Activated T-cell treated with anti-CD3 and anti-CD28 coated beads, Interleukin-2, amount 50 U/mL, for 72 hours (primary cell): ENCODE results near the gene NCOA7. TPM values are rescaled to one million over a fixed set of nuclear protein-coding genes. Genes with fewer than 3 reads are reported as not detected.
A peak's percentile ranks its signal among the peaks of the same experiment; 100 is the strongest.

Experiments used
- ATAC-seq, 2 donors: fragments of 150-1000 bp; cut with Tn5 transposase; replicated peaks in 1 of 2; 2 replicates each; pipeline ENCODE4 v1.10.0; 2021; ENCODE audit warnings: moderate library complexity in 2 of 2, mild to moderate bottlenecking in 1 of 2
- DNase-seq, 2 donors: peaks; one replicate each; pipeline ENCODE4 v3.0.0; 2021 to 2022; ENCODE audit warnings: mixed read lengths in 1 of 2
- H3K27ac Mint-ChIP-seq: one replicate; pipeline ENCODE4 v1.8.0; 2022; ENCODE audit warnings: mild to moderate bottlenecking, moderate library complexity, mixed read lengths
- H3K27me3 Mint-ChIP-seq: one replicate; pipeline ENCODE4 v1.8.0; 2022; ENCODE audit warnings: low read depth, mixed read lengths
- H3K36me3 Mint-ChIP-seq, 2 donors: one replicate each; pipeline ENCODE4 v1.8.0; 2022; ENCODE audit warnings: mixed read lengths in 2 of 2, mild to moderate bottlenecking in 1 of 2; ENCODE audit not compliant: insufficient read depth in 2 of 2
- H3K4me1 Mint-ChIP-seq: one replicate; pipeline ENCODE4 v1.8.0; 2022; ENCODE audit warnings: low read depth, mixed read lengths
- H3K4me3 Mint-ChIP-seq, 2 donors: one replicate each; pipeline ENCODE4 v1.8.0; 2022; ENCODE audit warnings: mild to moderate bottlenecking in 2 of 2, mixed read lengths in 2 of 2, moderate library complexity in 2 of 2
- H3K9me3 Mint-ChIP-seq, 2 donors: one replicate each; pipeline ENCODE4 v1.8.0; 2022; ENCODE audit warnings: mixed read lengths in 2 of 2
- total RNA-seq, 2 donors: library from RNA; stranded (reverse); gene quantifications; one replicate each; pipeline ENCODE4 v1.2.3, GENCODE V29; 2022

The NCOA7 gene
- total RNA-seq, 2 donors from 2014 or later, result 59.6 to 69.1 TPM

GRCh38 chr6:125791820-125792165, 1.0 kb downstream of the NCOA7 start:
- Mint-ChIP-seq H3K9me3 (no peaks in the 10 kb centered on the region), H3K27me3 (no peaks in the 10 kb centered on the region), H3K36me3 (peaks cover 0 to 6% of the 10 kb centered on the region in 2 donors), H3K4me1 (peaks cover 58% of the 10 kb centered on the region), H3K4me3 (peak overlapping the region; percentile 88 to 91), H3K27ac (peak overlapping the region; percentile 7)
- ATAC-seq (no peak), DNase-seq (no peak)

- Mint-ChIP-seq H3K4me1 (peaks cover 59% of the 10 kb centered on the region), H3K36me3 (peaks cover 0 to 4% of the 10 kb centered on the region in 2 donors), H3K9me3 (no peaks in the 10 kb centered on the region), H3K27ac (peak overlapping the region; percentile 74), H3K27me3 (no peaks in the 10 kb centered on the region), H3K4me3 (peak overlapping the region; percentile 88 to 91)
- DNase-seq, result no peak
- ATAC-seq, result no peak
These were observed 1.4 kb downstream of the NCOA7 start for GRCh38 chr6:125792172-125792571.

- ATAC-seq, result no peak
- peaks cover 0 to 2% of the 10 kb centered on the region in 2 donors for H3K36me3 Mint-ChIP-seq
- H3K27ac Mint-ChIP-seq, result peak overlapping the region; percentile 74
- DNase-seq, result no peak
- no peaks in the 10 kb centered on the region for H3K27me3 Mint-ChIP-seq
- peak overlapping the region; percentile 88 to 91 for H3K4me3 Mint-ChIP-seq
- H3K9me3 Mint-ChIP-seq, result no peaks in the 10 kb centered on the region
- H3K4me1 Mint-ChIP-seq, result peaks cover 64% of the 10 kb centered on the region
These were observed 1.9 kb downstream of the NCOA7 start for GRCh38 chr6:125792680-125793079.

- DNase-seq (no peak), ATAC-seq (no peak)
- Mint-ChIP-seq H3K27me3 (no peaks in the 10 kb centered on the region), H3K4me3 (peak overlapping the region; percentile 53 to 88), H3K4me1 (peaks cover 65% of the 10 kb centered on the region), H3K9me3 (no peaks in the 10 kb centered on the region), H3K36me3 (peaks cover 0 to 2% of the 10 kb centered on the region in 2 donors), H3K27ac (peak overlapping the region; percentile 83)
These were observed 2.5 kb downstream of the NCOA7 start for GRCh38 chr6:125793280-125793679.

- peaks cover 0 to 4% of the 10 kb centered on the region in 2 donors for H3K36me3 Mint-ChIP-seq
- no peaks in the 10 kb centered on the region for H3K9me3 Mint-ChIP-seq
- ATAC-seq (no peak), DNase-seq (no peak)
- peak overlapping the region; percentile 83 for H3K27ac Mint-ChIP-seq
- no peaks in the 10 kb centered on the region for H3K27me3 Mint-ChIP-seq
- H3K4me3 Mint-ChIP-seq, result peak overlapping the region; percentile 53 to 88
- peaks cover 65% of the 10 kb centered on the region for H3K4me1 Mint-ChIP-seq
These were observed 3.1 kb downstream of the NCOA7 start for GRCh38 chr6:125793863-125794262.

GRCh38 chr6:125794342-125795137, 3.8 kb downstream of the NCOA7 start:
- DNase-seq (no peak), ATAC-seq (no peak)
- Mint-ChIP-seq H3K36me3 (peaks cover 3 to 9% of the 10 kb centered on the region in 2 donors), H3K4me3 (peak overlapping the region; percentile 2 to 88), H3K4me1 (peaks cover 59% of the 10 kb centered on the region), H3K27ac (peak overlapping the region; percentile 83), H3K27me3 (no peaks in the 10 kb centered on the region), H3K9me3 (no peaks in the 10 kb centered on the region)

DNA sequence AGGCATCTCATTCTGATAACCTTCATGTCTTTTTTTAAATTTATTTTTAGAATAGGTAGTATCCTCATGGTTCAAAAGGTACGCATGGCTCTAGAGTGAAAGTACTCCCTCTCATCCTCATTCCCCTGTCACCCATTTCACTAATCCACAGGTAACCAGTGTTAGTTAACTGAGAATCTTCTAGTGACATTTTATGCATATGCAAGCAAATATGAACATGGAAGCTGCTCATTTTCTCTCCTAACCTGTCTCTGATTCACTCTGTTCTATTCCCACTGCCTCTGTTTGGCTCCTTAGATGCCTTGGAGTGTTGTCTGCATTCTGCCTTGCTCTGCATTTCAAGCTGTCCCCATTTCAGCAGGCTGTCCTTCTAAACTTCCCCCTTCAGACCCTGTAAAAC, 4.5 kb downstream of the NCOA7 start:
- ATAC-seq, result no peak
- Mint-ChIP-seq H3K9me3 (no peaks in the 10 kb centered on the region), H3K36me3 (peaks cover 3 to 9% of the 10 kb centered on the region in 2 donors), H3K4me1 (peaks cover 54% of the 10 kb centered on the region), H3K4me3 (no peak overlapping the region), H3K27ac (no peak overlapping the region), H3K27me3 (no peaks in the 10 kb centered on the region)
- no peak for DNase-seq

DNA sequence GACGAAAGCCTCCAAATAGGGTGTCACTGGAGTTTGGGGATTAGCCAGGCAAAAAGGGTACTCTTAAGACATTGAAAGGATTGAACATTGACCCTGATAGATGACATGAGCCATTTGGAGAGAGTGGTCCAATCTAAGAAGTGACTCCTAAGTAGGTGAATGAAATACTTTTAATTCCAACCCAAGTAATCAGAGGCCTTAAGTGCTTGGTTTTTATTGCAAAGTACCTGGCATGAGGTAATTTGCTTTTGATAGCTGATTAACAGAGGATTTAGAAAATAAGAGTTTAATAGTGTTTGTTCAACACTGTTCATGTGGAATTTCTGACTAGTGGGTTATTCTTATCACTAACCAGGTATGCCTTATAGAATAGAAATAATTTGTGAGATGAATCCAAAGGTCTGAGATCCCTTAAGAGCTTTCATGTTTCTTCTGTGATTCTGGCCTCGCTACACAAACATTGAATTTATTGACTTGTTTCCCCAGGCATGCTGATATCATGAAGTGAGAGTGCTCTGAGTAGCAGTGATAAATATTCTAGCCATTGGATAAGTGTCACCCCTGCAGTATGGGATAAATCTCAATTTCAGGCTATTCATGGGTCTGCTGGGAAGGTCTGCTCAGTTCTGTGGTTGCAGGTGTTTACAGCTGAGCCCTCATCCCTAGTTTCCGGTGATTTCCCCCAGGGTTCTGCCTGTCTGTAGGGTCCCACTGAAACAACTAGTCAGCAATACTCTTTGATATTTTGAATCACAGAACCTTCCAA, 6.5 kb downstream of the NCOA7 start:
- no peaks in the 10 kb centered on the region for H3K9me3 Mint-ChIP-seq
- ATAC-seq (no peak), DNase-seq (no peak)
- peaks cover 3 to 12% of the 10 kb centered on the region in 2 donors for H3K36me3 Mint-ChIP-seq
- no peaks in the 10 kb centered on the region for H3K27me3 Mint-ChIP-seq
- H3K27ac Mint-ChIP-seq, result no peak overlapping the region
- peaks cover 46% of the 10 kb centered on the region for H3K4me1 Mint-ChIP-seq
- no peak overlapping the region for H3K4me3 Mint-ChIP-seq

GRCh38 chr6:125797886-125798444, 7.2 kb downstream of the NCOA7 start:
- no peak for ATAC-seq
- H3K36me3 Mint-ChIP-seq, result peaks cover 3 to 13% of the 10 kb centered on the region in 2 donors

DNA sequence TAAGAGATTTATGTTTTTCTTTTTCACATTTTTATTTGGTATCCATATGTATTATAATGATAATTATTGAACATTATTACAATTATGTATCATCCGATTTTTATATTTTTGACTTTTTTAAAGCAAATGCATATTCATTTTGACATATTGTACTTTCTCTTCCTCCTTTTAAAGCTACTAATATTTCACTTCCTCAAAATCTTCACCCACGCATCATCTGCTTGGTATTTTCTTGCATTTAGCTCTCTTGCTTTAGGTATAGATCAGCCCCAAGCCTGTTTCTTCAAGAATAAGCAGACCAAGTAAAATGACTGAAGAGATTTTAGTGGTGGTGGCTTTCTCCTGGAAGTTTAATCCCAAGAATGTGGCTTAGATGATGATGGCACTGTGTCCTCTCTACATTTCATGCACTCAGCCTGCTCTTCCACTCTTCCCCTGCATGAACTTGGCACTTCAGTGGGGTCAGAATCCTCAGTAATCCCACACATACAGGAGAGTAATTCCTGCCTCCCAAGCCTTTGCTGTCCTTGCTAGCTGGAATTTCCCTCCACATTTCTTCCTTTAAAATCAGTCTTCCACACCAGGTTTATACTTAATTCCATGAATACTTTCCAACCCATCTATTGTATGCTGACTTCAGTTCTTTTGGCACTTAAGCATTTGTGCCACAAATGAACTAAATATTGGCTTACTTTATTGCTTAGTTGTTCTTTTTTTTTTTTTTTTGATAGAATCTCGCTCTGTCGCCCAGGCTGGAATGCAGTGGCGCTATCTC, 8.2 kb downstream of the NCOA7 start:
- ATAC-seq (no peak), DNase-seq (no peak)
- peaks cover 46% of the 10 kb centered on the region for H3K4me1 Mint-ChIP-seq
- H3K27me3 Mint-ChIP-seq, result no peaks in the 10 kb centered on the region
- no peak overlapping the region for H3K4me3 Mint-ChIP-seq
- no peak overlapping the region for H3K27ac Mint-ChIP-seq
- H3K9me3 Mint-ChIP-seq, result no peaks in the 10 kb centered on the region
- H3K36me3 Mint-ChIP-seq, result peaks cover 3 to 13% of the 10 kb centered on the region in 2 donors

More at GRCh38 chr6:125797886-125798444, 7.2 kb downstream of the NCOA7 start:
- Mint-ChIP-seq H3K9me3 (no peaks in the 10 kb centered on the region), H3K4me1 (peaks cover 46% of the 10 kb centered on the region), H3K4me3 (no peak overlapping the region), H3K27ac (no peak overlapping the region), H3K27me3 (no peaks in the 10 kb centered on the region)
- DNase-seq, result no peak

DNA sequence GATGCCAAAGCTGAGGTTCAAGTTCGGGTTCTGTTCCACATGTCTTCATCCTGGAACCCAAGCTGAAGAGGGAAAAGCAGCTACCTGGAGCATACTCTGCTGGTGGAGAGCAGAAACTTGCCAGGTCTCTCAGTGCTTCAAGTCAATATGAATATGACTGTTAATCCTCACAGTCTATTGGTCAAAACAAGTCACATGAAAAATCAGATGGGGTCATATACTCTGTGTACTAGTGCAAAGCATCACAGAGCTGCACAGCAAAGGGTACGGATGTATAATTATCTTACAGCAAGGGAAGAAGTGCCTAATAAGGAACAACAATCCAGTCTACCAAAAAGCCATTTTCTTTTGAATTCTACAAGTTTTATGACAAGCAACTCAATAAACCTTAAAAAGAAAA, 11.6 kb downstream of the NCOA7 start:
- Mint-ChIP-seq H3K4me1 (peaks cover 54% of the 10 kb centered on the region), H3K27me3 (no peaks in the 10 kb centered on the region), H3K9me3 (no peaks in the 10 kb centered on the region), H3K36me3 (peaks cover 3 to 14% of the 10 kb centered on the region in 2 donors), H3K4me3 (no peak overlapping the region), H3K27ac (no peak overlapping the region)
- ATAC-seq, result no peak
- no peak for DNase-seq

DNA sequence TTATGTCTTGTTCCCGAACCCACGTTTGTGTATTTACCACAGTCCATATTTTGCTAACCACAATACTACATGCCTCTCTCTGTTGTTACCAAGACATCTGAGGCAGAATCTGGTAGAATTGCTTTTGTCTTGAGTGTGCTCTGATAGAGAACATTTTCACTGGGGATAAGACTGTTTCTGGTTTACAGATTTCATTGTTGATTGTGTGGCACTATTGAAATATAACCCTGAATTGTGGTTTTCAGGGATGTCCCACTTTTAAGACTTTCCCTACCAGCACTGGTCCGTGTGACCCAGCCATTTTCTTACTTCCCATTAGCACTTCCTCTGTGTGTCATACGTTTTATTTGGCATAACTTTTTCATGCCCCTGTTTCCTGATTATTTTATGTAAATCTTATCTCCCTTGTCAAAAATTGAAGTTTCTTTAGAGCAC, 12.2 kb downstream of the NCOA7 start:
- DNase-seq (no peak), ATAC-seq (no peak)
- no peaks in the 10 kb centered on the region for H3K27me3 Mint-ChIP-seq
- H3K36me3 Mint-ChIP-seq, result peaks cover 3 to 16% of the 10 kb centered on the region in 2 donors
- H3K9me3 Mint-ChIP-seq, result no peaks in the 10 kb centered on the region
- H3K27ac Mint-ChIP-seq, result no peak overlapping the region
- H3K4me1 Mint-ChIP-seq, result peaks cover 56% of the 10 kb centered on the region
- peak overlapping the region in 1 of 2 donors; percentile 13 for H3K4me3 Mint-ChIP-seq
